Bone marrow (tissue), 2 donors: ENCODE measurements around the gene ZNF485.
A peak's percentile ranks its signal among the peaks of the same experiment; 100 is the strongest.
"Not testable (repeated sequence)": the region's sequence is repeated elsewhere in the genome, so short reads cannot be mapped to it uniquely, and the experiment has no call there.

Experiments used
- DNase-seq, 2 donors: peaks; one replicate each; lab custom pipeline; 2025; lab: John Stamatoyannopoulos, UW

The ZNF485 gene

GRCh38 chr10:43605850-43606322 lies 352 bp upstream of the ZNF485 start:
- DNase-seq, result no peak

DNA sequence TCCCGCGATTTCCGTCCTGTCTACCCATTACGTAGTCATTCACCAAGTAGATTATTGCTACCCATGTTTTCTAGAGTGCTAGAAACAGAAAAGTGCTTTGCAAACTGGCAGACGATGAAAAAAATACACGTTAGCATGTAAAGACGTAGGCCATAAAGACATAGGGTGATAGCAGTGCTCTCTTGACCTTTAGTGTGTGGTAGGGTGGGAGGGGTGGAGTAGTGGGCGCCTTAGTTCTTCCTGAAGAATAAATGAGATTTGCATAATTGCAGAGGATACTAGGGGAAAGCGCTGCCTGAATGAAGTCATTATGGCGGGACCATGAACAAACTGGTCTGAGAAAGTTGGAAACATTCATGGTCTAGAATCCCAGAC lies 948 bp downstream of the ZNF485 start:
- DNase-seq, result no peak

GRCh38 chr10:43610636-43611035 lies 4.4 kb downstream of the ZNF485 start:
- no peak for DNase-seq

GRCh38 chr10:43616697-43617370 lies 10.6 kb downstream of the ZNF485 start:
- DNase-seq, result no peak

DNA sequence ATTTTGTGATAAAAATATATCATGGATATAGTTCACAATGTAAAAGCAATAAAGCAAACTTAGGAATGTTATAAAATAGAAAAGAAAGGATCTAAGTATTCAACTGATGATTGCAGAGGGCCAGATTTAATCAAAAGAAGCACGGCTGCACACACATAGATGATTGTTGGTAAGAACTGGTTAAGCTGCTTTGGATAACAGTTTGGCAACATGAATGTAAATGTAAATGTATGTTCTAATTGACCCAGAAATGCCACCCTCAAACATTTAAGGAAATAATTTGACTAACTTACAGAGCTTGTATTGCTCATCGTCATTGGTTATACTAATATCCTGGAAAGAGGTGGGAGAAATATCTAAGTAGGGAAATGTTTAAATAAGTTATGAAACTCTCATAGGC lies 13.1 kb downstream of the ZNF485 start:
- DNase-seq, result no peak

DNA sequence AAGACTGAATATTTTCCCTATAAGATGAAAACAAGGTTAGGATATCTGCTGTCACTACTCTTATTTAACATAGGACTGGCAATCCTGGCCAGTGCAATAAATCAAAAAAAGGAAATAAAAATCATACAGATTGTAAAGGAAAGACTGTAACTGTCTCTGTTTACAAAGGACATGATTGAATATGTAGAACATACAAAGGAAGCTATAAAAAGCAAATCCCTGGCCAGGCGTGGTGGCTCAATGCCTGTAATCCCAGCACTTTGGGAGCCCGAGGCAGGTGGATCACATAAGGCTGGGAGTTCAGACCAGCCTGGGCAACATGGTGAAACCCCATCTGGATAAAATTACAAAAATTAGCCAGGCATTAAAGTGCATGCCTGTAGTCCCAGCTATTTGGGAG lies 15.8 kb downstream of the ZNF485 start:
- DNase-seq, result no peak

- DNase-seq, result no peak
Measured at GRCh38 chr10:43623351-43623750, 17.1 kb downstream of the ZNF485 start.

DNA sequence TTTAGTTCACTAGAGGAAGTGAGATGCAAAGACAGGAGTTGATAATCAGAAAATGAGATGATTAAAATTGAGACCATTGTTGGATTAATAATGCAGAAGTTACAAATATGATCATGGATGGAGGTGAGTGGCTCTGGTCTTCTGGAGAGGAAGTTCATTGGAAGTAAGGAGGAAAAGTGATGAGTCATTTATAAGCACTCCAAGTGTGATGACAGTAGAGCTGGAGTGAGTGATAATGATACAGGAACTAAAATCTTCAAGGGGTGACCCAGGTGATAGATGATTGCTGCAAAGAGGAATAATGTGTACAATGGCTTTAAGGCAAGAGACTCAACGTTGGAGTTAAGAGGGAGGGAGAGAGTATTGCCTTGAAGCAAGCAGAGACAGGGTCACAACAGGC lies 21.7 kb downstream of the ZNF485 start:
- DNase-seq, result no peak

- DNase-seq, result no peak
Measured at GRCh38 chr10:43628956-43629355, 22.7 kb downstream of the ZNF485 start.

DNA sequence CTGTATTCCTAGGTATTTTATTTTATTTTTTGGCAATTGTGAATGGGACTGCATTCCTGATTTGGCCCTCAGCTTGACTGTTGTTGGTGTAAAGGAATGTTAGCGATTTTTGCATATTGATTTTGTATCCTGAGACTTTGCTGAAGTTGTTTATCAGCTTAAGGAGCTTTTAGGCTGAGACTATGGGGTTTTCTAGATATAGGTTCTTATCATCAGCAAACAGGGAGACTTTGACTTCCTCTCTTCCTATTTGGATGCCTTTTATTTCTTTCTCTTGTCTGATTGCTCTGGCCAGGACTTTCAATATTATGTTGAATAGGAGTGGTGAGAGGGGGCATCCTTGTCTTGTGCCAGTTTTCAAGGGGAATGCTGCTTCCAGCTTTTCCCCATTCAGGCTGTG lies 29.6 kb downstream of the ZNF485 start:
- DNase-seq, result not testable (repeated sequence)

DNA sequence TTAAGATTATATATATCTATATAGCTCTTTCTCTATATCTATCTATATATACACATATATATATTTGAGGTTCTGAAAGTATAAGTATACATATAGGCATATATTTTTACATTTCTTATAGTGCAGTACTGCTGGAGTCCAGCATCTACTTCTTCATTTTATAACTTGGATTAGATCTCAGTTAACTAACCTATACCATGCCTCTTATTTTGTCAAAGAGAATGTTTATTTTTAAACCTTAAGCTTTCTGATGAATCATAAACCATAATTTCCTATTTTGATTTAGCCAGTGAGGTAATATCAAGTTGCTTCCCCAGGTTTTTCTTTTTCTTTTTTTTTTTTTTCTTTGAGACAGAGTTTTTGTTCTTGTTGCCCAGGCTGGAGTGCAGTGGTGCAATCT lies 34.4 kb downstream of the ZNF485 start:
- no peak for DNase-seq

- DNase-seq, result no peak
Measured at GRCh38 chr10:43644252-43644651, 38.0 kb downstream of the ZNF485 start.

GRCh38 chr10:43645866-43646265 lies 39.6 kb downstream of the ZNF485 start:
- DNase-seq, result no peak

GRCh38 chr10:43647576-43647975 lies 41.3 kb downstream of the ZNF485 start:
- no peak for DNase-seq

GRCh38 chr10:43648095-43648397 lies 41.8 kb downstream of the ZNF485 start:
- DNase-seq, result no peak

DNA sequence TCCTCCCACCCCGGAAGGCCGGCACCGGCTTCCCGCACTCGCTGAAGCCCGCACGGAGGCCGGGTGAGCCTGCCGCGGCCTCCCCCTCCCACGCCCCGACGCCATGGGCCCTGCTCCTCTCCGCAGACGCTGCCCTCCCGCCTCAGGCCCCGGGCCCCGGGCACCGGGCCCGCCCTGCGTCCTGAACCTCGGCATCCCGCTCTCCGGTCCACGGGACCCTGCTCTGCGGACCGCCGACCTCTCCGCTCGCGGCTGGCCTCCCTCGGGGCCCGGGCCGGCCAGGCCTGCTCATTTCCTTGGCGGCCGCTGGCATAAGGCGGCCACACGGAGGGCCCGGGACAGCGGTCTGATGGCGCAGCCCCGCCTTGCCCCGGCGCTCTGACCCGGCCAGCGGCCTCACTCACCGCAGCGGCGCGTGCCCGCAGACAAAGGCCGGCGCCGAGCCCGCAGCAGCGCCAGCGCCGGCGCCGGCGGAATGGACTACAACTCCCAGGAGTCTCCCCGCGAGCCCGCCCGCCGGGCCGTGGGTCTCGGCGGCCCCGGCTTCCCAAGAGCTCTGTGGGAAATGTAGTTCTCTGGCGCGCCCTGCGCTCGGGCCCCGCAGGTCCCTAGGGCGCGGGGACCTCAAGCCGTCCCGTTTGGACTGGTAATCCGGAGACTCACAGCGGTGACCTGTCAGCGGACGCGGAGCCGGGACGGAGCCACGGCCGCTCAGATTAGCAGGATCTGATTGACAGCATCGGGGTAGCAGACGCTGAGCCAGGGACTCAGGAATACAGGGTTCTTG lies 42.4 kb downstream of the ZNF485 start, which contains the start of gene ZNF32:
Gene ZNF32 (minus strand): TSS at position 484 of the 787 bp plus-strand sequence. CDS start 2,748 bp downstream, outside the sequence.
- peak; percentile 44 to 56 for DNase-seq

DNA sequence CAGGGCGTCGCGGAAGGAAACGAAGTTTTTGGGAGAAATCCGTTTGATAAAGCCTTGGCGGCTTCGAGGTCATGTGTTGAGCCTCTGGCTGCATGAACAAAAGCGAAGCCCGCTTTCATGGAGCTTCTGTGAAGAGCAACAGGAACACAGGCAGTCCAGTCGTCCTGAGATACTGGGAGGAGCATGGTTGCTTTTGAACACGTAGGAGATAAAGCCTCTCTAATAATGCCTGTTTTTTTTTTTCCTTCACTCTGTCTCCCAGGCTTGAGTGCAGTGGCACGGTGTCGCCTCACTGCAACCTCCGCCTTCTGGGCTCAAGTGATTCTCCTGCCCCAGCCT lies 42.9 kb downstream of the ZNF485 start:
- no peak for DNase-seq

GRCh38 chr10:43653746-43654145 lies 47.5 kb downstream of the ZNF485 start:
- DNase-seq, result no peak

DNA sequence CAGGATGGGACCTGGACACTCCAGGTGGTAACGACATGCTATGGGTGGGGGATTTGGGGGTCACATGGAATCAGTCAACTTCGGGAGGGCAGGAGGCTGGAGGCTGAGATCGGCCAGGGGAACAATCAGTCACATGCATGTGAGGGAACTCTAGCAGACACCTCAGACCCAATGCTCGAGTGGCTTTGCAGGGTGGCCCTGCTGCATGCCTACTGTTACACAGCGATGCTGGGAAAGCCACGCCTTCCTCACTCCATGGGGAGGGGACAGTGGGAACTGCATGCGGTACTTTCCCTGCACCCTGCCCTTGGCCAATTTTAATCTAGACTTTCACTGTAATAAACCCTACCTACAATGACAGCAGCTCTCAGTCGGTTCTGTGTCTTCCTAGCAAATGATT lies 49.1 kb downstream of the ZNF485 start:
- no peak for DNase-seq

DNA sequence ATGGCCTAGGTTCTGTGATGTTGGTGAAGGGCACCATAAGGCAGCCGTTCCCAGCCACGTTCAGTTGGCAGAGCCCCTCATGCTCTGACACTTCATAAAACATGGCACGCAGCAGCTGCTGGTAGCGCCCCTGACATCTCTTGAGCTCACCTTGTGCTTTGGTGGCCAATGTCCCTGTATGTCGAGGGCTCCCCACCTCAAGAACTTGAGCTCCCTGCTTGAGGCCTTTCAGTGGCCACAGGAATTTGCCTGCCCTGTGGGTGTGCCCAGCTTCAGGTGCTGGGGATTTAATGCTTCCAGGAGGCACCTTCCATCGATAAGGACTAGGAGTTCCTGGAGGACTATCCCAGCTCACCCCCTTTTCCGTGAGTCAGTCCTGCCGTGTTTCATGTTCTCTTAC lies 52.0 kb downstream of the ZNF485 start:
- no peak for DNase-seq

GRCh38 chr10:43665054-43665453 lies 58.8 kb downstream of the ZNF485 start:
- no peak for DNase-seq

DNA sequence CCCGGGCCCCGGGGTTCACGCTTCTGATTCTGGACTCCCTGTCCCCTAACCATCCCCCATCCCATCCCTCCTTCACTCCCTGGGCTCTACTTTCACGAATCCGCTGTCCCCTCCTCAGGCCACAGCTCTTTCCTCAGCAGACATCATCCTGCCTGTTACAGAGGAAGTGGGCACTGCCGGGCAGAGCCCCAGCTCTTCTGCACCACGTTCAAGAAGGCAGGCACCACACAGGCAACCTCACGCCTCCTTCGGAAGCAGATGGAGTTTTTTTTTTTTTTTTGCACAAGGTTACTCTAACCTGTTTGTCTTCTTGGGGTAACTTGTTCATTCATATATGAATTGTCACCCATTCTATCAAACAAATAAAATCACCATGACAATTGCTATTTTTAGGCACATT lies 60.3 kb downstream of the ZNF485 start:
- no peak for DNase-seq

DNA sequence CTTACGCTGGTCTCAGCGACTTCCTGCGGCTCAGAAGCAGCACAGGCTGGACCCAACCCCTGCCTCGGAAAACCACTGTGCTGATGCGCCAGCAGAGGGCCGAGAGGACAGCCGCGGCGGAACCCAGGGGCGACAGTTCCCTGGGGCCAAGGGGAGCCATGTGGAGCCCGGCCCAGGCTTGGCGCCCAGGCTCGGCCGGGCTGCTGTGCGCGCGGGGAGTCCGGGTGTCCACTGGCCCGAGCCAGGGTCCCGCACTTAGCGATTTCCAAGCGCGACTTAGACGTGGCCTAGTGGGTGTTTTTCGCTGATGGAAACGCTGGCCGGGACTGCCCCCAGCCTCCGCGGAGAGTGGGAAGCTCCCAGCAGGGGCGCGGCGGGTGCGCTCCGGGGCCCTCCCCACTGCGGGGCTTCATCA lies 61.1 kb downstream of the ZNF485 start:
- DNase-seq, result no peak
